ENCODE data around the gene KRTAP12-2. TPM values are rescaled to one million over a fixed set of nuclear protein-coding genes. Genes with fewer than 3 reads are reported as not detected.

Gene KRTAP12-2
- total and polyA plus RNA-seq, 4 donors: not detected

DNA sequence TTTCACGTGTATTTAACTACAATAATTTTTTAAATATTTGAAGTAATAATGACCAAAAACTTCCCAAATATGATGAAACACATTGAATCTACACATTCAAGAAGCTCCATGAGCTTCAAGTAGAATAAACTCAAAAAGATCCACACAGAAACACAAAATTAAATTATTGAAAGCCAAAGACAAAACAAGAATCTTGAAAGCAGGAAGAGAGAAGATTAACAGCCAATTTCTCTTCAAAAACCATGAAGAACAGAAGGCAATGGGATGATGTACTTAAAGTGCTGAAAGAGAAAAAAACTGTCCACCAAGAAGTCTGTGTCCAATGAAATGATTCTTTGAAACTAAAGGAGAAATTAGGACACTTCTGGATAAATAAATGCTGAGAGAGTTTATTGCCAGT lies 34.7 kb downstream of the KRTAP12-2 start:
- 87% methylated on average over 1 of the region's 1 CpG for WGBS

More for the DNA sequence above, 34.7 kb downstream of the KRTAP12-2 start:
- H3K9me3 ChIP-seq (ENCODE audit: control insufficient read depth in 4 of 4, low read length in 3 of 4): peaks cover 0 to 12% (median 5%) of the 10 kb centered on the region in 4 donors
- no peak overlapping the region for H3K4me3 ChIP-seq (ENCODE audit: low read depth in 1 of 3, low read length in 3 of 3)
- DNase-seq (ENCODE audit: low spot score): no peak
- TF ChIP-seq TAF1 (conservative IDR thresholded peaks at IDR 0.05): no peak
- TF ChIP-seq RAD21 (IDR thresholded peaks at IDR 0.05): no peak
- TF ChIP-seq, protein P1, sequence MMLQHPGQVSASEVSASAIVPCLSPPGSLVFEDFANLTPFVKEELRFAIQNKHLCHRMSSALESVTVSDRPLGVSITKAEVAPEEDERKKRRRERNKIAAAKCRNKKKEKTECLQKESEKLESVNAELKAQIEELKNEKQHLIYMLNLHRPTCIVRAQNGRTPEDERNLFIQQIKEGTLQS (IDR thresholded peaks at IDR 0.05): no peak
- TF ChIP-seq RXRA (IDR thresholded peaks at IDR 0.05): no peak
- TF ChIP-seq NR2F2 (IDR thresholded peaks at IDR 0.05): no peak
- TF ChIP-seq SP1 (IDR thresholded peaks at IDR 0.05): no peak
- TF ChIP-seq HNF4A (conservative IDR thresholded peaks at IDR 0.05): no peak
- no peak for TF ChIP-seq FOXA1 (IDR thresholded peaks at IDR 0.05)
- TF ChIP-seq JUND (IDR thresholded peaks at IDR 0.05): no peak
- no peak for TF ChIP-seq FOXA2 (IDR thresholded peaks at IDR 0.05)
- no peak for TF ChIP-seq GABPA (IDR thresholded peaks at IDR 0.05 in 1 of 2, conservative IDR thresholded peaks at IDR 0.05 in 1 of 2)
- TF ChIP-seq HNF4G (IDR thresholded peaks at IDR 0.05): no peak
- TF ChIP-seq, protein P2, sequence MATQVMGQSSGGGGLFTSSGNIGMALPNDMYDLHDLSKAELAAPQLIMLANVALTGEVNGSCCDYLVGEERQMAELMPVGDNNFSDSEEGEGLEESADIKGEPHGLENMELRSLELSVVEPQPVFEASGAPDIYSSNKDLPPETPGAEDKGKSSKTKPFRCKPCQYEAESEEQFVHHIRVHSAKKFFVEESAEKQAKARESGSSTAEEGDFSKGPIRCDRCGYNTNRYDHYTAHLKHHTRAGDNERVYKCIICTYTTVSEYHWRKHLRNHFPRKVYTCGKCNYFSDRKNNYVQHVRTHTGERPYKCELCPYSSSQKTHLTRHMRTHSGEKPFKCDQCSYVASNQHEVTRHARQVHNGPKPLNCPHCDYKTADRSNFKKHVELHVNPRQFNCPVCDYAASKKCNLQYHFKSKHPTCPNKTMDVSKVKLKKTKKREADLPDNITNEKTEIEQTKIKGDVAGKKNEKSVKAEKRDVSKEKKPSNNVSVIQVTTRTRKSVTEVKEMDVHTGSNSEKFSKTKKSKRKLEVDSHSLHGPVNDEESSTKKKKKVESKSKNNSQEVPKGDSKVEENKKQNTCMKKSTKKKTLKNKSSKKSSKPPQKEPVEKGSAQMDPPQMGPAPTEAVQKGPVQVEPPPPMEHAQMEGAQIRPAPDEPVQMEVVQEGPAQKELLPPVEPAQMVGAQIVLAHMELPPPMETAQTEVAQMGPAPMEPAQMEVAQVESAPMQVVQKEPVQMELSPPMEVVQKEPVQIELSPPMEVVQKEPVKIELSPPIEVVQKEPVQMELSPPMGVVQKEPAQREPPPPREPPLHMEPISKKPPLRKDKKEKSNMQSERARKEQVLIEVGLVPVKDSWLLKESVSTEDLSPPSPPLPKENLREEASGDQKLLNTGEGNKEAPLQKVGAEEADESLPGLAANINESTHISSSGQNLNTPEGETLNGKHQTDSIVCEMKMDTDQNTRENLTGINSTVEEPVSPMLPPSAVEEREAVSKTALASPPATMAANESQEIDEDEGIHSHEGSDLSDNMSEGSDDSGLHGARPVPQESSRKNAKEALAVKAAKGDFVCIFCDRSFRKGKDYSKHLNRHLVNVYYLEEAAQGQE (IDR thresholded peaks at IDR 0.05): no peak
- TF ChIP-seq CTCF (IDR thresholded peaks at IDR 0.05; ENCODE audit: low read depth, low read length, missing input control): no peak
- TF ChIP-seq, protein P3, sequence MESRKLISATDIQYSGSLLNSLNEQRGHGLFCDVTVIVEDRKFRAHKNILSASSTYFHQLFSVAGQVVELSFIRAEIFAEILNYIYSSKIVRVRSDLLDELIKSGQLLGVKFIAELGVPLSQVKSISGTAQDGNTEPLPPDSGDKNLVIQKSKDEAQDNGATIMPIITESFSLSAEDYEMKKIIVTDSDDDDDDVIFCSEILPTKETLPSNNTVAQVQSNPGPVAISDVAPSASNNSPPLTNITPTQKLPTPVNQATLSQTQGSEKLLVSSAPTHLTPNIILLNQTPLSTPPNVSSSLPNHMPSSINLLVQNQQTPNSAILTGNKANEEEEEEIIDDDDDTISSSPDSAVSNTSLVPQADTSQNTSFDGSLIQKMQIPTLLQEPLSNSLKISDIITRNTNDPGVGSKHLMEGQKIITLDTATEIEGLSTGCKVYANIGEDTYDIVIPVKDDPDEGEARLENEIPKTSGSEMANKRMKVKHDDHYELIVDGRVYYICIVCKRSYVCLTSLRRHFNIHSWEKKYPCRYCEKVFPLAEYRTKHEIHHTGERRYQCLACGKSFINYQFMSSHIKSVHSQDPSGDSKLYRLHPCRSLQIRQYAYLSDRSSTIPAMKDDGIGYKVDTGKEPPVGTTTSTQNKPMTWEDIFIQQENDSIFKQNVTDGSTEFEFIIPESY (IDR thresholded peaks at IDR 0.05): no peak
- TF ChIP-seq, protein P4, sequence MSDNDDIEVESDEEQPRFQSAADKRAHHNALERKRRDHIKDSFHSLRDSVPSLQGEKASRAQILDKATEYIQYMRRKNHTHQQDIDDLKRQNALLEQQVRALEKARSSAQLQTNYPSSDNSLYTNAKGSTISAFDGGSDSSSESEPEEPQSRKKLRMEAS (IDR thresholded peaks at IDR 0.05): no peak
- no peak for TF ChIP-seq EGR1 (IDR thresholded peaks at IDR 0.05; ENCODE audit: low read depth in 2 of 2)
- H3K9ac ChIP-seq (ENCODE audit: low read depth in 1 of 2, low read length in 2 of 2): no peak overlapping the region
- peaks cover 0 to 3% (median 0%) of the 10 kb centered on the region in 4 donors for H3K27me3 ChIP-seq (ENCODE audit: control insufficient read depth in 4 of 4, insufficient read depth in 4 of 4, low read length in 3 of 4)
- H3K4me1 ChIP-seq (ENCODE audit: control insufficient read depth in 4 of 4, insufficient read depth in 4 of 4, low read length in 3 of 4): no peaks in the 10 kb centered on the region
- H3K27ac ChIP-seq (ENCODE audit: low read depth in 1 of 2, low read length in 2 of 2): no peak overlapping the region
- H3K36me3 ChIP-seq (ENCODE audit: control insufficient read depth in 4 of 4, insufficient read depth in 3 of 4, low read depth in 1 of 4, low read length in 3 of 4): no peaks in the 10 kb centered on the region

Measured in liver (tissue), 9 donors.